Measurements from ENCODE around the gene SH3RF3.

Gene SH3RF3

DNA sequence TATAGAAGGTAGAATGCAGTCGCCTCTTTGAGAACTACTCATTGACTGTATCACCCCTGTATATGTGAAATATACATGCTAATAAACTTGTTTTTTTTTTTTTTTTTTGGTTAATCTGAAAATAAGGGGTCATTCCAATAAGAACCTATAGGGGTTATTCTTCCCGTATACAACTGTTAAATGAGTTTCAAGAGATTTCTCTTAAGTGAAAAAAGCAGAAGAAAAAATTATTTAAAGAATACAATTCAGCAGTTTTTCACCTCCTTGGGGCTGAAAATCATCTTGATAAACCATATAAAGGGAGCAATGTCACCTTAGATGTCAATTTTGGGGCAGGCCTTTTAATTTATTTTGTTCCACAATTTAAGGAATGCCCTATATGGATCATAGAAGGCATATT, 418.3 kb downstream of the SH3RF3 start:
- TF ChIP-seq, protein P1, sequence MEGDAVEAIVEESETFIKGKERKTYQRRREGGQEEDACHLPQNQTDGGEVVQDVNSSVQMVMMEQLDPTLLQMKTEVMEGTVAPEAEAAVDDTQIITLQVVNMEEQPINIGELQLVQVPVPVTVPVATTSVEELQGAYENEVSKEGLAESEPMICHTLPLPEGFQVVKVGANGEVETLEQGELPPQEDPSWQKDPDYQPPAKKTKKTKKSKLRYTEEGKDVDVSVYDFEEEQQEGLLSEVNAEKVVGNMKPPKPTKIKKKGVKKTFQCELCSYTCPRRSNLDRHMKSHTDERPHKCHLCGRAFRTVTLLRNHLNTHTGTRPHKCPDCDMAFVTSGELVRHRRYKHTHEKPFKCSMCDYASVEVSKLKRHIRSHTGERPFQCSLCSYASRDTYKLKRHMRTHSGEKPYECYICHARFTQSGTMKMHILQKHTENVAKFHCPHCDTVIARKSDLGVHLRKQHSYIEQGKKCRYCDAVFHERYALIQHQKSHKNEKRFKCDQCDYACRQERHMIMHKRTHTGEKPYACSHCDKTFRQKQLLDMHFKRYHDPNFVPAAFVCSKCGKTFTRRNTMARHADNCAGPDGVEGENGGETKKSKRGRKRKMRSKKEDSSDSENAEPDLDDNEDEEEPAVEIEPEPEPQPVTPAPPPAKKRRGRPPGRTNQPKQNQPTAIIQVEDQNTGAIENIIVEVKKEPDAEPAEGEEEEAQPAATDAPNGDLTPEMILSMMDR (IDR thresholded peaks at IDR 0.05; ENCODE audit: low read depth, low read length): no peak

DNA sequence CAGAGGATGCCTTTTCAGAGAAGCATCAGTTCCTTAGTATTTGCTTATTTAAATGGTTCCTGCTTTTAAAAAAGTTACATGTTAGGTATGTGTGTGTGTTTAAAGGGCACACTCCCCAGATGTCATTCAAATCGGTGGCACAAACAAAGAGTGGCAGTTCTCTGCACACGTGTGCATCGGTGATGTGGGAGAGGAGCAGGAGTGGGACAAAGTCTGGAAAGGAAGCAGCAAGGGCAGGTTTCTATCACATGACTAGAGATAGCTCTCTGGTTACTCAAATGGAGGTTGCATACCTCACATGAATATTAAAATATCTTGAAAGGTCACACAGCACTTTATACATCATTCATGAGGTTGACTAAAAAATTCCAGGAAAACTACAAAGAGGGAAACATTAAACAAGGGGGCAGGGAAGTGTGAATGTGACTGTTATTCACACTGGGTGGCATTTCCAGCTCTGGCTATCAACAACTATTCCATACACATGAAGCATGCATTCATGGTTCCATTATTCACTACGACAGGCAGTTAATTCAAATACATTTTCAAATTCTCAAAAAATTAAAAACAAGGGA, 420.1 kb downstream of the SH3RF3 start:
- TF ChIP-seq, protein P1 (IDR thresholded peaks at IDR 0.05; ENCODE audit: low read depth, low read length): no peak
- DNase-seq (ENCODE audit: extremely low read depth, low read depth): no peak

More for the DNA sequence above, 418.3 kb downstream of the SH3RF3 start:
- DNase-seq (ENCODE audit: extremely low read depth, low read depth): no peak

Data from AG09319 (cell line).